GM18517 (cell line): Measurements from ENCODE around the gene CACNB1.
"Not testable (repeated sequence)": the region's sequence is repeated elsewhere in the genome, so short reads cannot be mapped to it uniquely, and the experiment has no call there.

ENCODE experiments used
- ATAC-seq: cut with Tn5 transposase; IDR thresholded peaks from one replicate; pipeline ENCODE4 v1.9.1; 2021; ENCODE audit warnings: mild to moderate bottlenecking, moderate library complexity; ENCODE audit not compliant: unreplicated experiment

The CACNB1 gene

DNA sequence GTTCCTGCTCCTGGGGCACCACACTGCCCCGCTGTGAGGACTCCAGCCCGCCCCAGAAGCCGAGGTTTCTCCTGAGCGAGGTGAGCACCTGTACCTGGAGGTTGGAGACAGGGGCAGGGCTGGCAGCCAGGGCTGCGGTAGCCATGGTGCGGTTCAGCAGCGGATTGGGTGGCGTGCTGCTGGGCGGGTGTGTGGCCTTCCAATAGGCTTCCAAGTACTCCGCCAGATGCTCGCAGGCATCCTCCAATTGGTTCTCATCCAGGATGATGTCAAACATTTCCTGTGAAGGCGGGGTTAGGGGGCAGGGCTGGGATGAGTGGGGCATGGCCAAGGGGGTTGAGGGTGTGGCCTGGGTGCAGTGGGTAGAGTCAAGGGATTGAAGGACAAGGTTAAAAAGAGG, 20.2 kb downstream of the CACNB1 start:
- ATAC-seq = no peak

DNA sequence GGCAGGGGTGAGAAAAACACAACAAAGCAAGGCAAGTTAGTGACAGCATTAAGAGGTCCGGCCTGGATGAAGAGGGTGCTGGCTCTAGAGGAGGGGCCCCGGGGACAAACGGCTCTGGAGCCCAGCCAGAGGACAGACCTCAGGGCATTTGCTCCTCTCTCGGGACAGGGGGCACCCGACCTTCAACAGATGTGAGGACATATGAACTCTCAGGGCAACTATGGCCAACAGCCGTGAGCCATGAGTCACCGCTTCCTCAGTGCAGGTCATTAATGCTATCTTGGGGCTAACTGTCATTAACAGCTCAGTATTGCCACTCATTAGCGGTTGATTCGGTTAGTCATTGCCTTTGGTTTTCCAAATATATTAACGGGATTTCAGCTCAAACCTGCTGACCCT, 21.8 kb downstream of the CACNB1 start:
- no peak for ATAC-seq

DNA sequence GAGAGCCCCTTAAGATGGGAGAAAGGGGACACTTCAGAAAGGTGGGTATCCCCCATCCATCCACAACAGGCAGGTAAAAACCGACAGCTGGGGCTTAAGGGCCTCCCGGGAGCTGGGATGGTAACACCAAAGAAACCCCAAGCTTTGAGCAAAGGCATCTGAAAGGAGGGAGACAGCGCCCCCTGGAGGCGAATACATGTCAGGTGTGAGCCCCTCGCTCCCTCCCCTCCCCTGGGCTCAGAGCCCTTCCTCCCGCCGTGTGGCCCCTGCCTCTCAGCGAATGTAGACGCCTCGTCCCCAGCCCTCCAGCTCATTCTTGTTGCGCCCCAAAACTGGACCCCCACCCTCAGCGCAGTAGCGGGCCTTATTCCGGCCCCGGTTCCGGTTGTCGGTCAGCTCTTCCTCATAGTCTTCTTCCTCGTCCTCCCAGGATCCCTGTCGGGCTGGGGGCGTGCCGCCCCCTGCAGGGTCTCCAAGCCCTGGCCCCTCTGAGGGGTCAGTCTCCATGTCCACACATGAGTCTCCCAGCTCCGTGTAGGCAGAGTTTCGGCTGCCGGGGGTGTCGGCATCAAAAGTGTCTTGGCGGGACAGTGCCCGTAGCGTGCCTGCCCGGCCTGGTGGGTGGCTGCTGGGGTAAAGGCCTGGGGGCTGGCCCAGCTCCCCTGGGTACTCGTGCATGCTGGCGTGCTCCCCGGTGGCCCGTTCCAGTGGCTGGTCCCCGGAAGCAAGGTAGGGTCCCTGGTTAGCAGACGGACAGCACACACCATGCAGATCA, 22.4 kb downstream of the CACNB1 start:
- ATAC-seq = no peak

DNA sequence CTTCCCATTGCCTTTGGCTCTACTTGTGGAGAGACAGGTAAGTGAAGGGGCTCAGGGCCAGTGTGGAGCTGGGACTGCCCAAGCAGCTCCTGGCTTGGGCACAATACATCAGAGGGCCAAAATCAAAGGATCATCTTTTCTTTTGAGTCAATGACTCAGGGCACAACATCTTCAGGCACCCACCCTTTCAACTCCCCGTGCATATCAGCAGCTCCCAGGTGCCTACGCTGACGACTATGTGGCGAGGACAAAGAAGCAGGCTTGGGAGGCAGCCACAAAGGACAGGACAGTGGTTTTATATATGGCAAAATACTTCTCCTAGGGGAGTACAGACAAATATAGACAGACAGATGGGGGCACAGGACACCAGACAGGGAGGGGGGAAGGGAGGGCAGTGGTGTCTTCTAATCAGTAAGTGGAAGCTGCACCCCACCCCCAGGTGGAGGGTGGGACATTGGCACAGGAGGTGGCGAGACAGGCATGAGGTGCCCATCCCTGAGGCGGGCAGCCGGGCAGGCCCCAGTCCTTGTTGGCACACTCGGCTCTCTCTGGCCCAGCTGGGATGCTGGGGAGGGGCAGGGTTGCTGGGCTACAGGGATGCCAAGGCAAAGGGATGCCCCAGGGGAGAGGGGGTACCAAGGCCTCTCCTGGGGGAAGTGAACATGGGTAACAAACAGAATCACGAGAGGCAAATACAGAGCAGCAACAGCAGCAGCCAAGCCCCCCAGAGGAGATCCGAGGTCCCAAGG, 23.8 kb downstream of the CACNB1 start:
- no peak for ATAC-seq

DNA sequence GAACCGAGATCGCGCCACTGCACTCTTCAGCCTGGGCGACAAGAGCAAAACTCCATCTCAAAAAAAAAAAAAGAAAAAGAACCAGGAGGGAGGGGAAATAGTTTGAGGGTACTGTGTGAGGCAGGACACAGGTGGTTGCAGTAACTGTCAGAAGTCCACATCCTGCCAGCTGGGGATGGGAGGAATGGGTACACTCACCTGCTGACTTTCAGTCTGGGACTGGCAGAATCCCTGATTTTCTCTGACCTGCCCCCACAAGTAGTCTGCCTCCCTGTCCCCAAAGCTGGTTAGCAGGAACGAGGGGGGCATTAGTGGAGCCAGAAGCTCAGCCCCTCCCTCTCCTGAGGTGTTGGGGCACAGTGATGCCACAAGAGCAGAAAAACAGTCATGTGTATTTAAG, 24.4 kb downstream of the CACNB1 start:
- ATAC-seq = no peak

DNA sequence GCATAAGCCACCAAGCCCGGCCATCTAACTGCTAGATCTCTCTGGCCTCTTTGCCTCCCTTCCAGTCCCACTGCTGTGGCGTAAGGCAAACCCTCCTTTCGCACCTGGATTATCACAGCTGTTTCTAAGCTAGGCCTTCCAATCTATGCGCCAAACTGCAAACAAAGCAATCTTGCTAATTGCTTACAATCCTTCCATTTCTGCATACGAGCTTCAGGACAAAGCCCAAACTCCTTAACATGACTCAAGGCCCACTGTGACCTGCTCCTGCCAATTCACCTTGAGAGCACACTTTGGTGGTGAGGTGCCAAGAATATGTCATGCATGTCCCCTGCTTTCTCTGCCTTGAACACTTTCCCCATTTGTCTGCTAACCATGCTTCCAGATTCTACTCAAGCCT, 25.5 kb downstream of the CACNB1 start:
- no peak for ATAC-seq

DNA sequence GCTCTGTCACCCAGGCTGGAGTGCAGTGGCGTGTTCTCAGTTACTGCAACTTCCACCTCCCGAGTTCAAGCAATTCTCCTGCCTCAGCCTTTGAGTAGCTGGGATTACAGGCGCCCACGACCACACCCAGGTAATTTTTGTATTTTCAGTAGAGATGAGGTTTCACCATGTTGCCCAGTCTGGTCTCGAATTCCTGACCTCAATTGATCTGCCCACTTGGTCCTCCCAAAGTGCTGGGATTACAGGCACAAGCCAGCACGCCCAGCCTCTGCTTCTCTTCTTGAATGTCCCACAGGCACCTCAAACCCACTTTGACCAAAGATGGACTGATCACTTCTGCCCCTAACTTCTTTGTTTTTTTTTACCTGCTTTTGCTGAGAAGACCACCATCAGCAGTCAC, 26.9 kb downstream of the CACNB1 start:
- ATAC-seq = no peak

DNA sequence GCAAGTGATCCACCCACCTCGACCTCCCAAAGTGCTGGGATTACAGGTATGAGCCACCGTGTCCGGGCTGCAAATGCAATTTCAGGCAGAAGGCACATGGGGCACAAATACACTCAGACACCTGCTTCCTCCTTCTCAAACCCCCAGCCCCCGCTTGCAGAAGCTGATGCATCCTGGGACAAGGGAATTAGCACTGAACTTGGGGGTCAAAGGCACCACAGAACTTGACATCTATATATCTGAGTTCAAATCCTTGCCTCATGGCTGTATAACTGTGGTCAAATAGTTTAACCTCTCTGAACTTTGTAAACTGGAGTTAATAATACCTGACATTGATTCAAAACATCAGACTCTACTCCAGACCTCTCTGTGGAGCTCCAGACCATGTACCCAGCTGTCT, 27.4 kb downstream of the CACNB1 start:
- ATAC-seq = no peak

DNA sequence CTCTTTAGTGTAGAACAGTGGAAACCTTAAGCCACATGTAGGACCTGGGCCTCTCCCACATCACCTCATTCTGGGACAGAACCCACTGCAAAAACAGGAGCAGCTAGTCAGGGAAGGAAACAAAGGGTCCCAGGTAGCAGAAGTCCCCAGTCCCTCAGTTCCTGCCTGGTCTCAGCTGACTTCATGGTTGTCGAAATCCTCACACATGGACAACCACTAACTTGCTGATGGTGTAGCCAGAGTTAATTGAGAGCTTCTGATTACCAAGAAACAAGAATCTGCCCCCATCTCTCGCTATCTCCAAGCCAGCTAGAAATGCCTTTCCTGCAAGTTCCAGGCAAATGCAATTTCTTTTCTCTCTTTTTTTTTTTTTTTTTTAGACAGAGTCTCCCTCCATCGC, 28.0 kb downstream of the CACNB1 start:
- ATAC-seq = no peak

DNA sequence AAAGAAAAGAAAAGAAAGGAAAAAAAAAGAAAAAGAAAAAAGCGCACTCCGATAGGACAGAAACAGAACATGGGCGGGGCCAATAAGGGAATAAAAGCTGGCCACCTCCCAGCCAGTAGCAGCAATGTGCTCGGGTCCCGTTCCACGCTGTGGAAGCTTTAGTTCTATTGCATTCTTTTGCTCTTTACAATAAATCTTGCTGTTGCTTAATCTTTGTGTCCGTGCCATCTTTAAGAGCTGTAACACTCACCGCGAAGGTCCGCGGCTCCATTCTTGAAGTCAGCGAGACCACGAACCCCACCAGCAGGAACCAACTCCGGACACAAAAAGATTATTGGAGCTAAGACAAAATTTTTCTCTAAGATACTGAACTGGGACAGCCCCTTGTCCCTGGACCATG, 28.4 kb downstream of the CACNB1 start:
- no peak for ATAC-seq

DNA sequence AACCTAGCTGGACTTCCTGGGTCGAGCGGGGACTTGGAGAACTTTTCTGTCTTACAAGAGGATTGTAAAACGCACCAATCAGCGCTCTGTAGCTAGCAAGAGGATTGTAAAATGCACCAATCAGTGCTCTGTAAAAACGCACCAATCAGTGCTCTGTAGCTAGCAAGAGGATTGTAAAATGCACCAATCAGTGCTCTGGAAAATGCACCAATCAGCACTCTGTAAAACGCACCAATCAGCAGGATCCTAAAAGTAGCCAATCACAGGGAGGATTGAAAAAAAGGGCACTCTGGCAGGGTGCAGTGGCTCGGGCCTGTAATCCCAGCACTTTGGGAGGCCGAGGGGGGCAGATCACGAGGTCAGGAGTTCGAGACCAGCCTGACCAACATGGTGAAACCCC, 29.0 kb downstream of the CACNB1 start:
- ATAC-seq = not testable (repeated sequence)

DNA sequence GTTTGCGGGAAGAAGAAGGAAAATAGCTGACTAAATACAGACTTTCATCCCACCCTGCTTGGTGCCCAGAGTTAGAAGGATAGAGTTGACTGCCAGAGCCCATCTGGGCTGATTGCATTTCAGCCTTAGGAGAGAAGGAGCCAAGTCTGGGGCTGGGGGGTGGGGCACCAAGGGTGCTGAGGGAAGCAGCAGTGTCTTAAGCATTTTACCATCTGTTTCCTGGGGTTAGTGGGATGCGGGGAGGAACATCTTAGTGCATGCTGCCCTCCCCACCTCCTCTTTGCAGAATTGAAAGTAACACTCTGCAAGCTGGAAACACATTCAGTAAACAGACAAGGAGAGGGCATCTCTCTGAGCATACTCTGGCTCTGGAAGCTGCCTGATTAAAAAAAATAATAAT, 30.0 kb downstream of the CACNB1 start:
- ATAC-seq = no peak

DNA sequence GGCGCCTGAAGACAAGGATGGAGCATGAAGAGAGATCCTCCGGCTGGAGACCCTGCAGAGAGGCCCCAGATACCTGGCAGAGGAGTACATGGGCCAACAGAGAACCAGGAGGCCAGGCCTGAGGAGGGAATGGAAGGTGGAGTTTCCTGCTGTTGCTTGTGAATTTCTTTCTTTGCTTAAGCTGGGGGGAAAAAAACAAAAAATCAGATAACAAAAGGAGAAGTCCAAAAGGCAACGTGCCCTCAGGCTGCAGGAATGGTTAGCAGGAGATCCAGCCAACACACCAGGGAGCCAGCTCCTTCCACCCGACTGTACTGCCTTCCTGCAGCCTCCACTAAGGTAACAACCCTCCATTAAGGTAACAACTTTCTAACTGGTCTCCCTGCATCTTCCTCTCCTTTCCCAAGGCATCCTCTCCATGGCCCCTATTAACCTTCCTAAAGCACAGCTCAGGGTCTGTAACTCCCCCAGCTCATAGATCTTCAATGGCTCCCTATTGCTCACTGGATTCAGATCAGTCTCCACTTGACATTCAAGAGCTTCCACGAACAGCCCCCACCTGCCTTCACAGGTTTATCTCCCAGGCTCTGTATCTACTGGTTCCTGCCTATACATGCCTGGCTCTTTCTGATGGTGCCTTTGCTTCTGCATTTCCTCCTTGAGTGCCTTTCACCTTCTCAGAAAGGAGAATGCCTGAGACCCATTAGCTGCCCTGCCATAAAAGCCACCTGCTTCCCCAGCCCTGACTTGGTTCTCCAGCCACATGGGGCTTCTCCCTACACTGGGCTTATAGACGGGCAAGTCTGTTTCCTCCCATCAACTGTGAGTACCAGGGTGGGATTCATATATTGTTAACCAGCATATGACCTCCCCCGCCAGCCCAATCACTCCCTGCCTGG, 30.8 kb downstream of the CACNB1 start:
- no peak for ATAC-seq

DNA sequence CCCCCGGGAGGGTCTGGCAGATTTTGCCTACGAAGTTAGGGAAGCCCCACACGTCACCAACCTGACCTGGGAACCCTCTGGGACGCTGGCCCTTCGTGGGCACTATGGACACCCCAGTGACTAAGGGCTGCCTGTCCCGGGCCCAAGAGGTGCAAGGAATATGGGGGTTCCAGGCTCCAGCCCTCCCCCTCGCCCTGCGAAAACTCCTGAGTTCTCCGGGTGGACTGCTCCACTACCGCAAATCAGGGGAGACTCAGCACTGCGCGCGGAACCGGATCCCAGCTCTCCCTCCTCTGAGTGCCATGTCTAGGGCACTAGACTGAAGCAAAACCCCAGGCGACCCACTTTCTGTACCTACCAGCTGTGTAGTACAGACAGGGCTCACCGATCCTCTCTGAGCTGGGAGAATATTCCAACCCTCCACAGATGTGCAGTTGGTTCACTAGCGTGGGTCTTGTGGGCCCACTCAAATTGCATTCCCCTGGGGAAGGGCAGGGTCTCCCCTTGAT, 31.6 kb downstream of the CACNB1 start, which contains the start of gene ARL5C:
Gene ARL5C, minus strand, starts transcription at position 321 of the 509 bp plus-strand sequence. CDS start 401 bp downstream, outside the sequence.
- no peak for ATAC-seq

DNA sequence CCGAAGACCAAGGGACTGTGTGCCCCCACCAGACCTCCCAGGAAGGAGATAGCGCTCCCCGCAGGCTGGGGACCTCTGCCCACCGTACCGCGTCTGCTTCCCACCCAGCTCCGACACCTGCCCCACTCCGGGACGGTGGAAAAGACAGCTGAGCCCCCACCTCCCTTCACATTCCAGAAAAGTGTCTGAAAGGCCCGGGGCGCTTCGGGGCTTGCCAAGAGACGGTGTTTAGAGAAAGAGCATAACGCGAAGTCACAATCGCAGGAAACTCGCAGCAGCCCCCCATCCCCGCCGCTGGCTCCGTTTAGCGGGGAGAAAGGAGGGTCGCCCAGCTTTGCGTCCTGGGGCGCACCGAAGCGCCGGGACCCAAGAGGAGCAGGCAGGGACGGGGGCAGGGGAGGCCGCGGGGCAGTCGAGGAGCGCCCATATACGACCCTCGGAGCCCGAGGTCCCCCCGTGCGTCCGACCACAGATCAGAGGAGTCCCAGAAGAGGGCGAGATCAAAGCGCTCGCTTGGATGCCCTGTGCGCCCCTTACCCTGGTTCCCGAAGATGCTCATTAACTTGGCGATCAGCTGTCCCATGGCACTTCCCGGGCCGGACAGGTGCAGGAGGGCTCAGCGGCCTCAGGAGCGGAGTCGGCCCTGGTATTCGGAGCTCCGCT, 32.2 kb downstream of the CACNB1 start:
- ATAC-seq = no peak

DNA sequence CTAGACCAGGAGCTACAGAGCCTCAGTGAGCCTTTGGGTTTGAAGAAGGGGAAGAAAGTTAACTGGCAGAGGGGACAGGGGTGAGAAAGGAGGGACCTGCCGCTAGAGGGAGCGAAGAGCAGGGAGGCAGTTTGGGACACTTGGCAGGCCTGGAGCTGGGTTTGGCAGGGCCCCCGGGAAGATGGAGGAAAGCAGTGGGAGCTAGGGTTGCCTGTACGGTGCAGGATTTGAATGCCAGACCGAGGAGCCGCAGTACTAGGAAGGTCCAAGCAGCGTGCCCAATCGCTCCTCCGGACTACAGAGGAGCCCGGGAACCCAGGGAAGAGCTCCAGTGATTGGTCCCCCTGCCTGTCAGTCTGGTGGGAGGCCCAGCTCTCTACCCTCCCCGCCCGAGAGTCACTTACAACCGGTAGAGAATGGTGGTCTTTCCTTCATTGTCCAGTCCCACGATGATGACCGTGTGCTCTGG, 32.8 kb downstream of the CACNB1 start:
- ATAC-seq = peak; percentile 71

DNA sequence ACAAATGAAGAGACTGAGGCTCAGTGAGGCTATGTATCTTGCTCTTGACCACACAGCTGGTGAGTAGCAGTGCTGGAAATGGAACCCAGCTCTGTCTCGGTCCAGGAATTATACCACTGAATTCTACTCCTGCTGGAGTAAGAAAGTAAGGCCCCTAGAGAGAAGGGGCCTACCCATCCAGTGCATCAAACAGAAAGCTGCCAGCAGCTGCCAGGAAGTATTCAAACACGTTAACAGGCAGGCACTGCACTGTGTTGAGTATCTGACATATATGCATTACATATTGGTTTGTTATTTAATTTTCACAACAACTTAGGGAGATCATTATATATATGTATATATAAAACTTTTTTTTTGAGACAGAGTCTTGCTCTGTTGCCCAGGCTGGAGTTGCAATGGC, 35.5 kb downstream of the CACNB1 start:
- no peak for ATAC-seq

DNA sequence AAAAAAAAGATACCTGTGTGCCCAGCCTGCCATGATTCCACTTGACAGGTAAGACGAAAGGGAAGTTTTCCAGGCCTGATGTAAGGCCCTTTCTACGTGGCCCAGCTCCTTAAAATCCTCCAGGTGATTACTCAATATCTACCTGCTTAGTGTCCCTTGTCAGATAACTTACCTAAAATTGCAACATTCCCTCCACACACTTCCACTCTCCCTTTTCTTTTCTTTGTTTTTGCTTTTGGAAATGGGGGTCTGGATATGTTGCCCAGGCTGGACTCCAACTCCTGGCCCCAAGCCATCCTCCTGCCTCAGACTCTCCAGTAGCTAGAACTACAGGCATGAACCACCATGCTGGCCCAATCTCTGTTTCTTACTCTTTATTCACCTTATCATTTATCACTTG, 38.8 kb downstream of the CACNB1 start:
- no peak for ATAC-seq

DNA sequence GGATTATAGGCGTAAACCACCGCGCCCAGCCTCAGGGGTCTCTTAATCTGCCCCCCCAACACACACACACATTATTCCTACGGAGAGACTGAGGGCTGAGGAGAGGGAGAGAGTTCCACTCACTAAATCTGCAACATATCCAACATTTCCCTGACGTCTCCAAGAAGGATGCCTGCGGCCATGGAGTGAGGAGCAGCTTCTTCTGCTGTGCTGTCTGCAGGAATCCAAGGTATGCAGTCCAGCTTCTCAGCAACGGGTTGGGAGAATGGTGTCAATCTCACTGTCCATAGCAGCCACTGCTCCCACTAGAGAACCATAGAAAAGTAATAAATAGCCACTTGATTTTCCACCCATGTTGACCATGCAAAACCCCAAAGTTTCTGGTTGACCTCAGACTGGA, 41.0 kb downstream of the CACNB1 start:
- ATAC-seq = no peak

DNA sequence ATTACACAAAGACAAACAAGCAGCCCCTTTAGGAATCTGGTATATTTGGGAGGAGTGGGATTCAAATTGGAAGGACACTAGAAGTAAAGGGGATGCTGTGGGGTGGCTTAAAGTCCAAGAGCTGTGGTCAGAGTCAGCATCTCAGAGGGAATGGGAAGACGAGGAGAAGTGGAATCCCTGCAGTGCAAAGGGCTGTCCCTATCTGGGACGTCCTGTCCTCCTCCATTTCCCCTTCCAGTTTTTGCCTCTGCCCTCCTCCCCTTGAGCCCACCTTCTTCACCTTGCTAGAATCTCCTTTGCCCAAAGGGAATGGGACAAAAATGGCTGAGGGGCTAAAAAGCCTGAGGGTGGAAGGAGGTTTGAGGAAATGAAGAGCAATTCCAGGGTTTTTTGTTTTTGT, 41.8 kb downstream of the CACNB1 start:
- ATAC-seq = no peak
